Cardiac septum (tissue), 1 donor: Measurements from ENCODE around the gene KIAA1328. TPM values are rescaled to one million over a fixed set of nuclear protein-coding genes. Genes with fewer than 3 reads are reported as not detected.
A peak's percentile ranks its signal among the peaks of the same experiment; 100 is the strongest.

Experiments
- DNase-seq: peaks from one replicate; pipeline ENCODE4 v3.0.0-alpha.2; 2020; ENCODE audit warnings: low spot score
- intact Hi-C: fragments of 100-400 bp; cut with DNase I; formaldehyde crosslinking; loops from one replicate; pipeline ENCODE4 v1.14.0; 2022
- total RNA-seq: library from RNA; stranded (reverse); fragmentation: NEBNext Ultra II Directional; extraction: Animal tissue kit (Norgen Biotek cat#: 25700); gene quantifications from one replicate; pipeline ENCODE4 v1.2.1, GENCODE V29; 2021
- donor health status: DM: no; HTN: no; CAD: no.

The KIAA1328 gene
- total RNA-seq, 1 donor from 2014 or later: 4.8 TPM

GRCh38 chr18:37242826-37243560 is 414.1 kb downstream of the KIAA1328 start:
- intact Hi-C loops: no loop called here
- DNase-seq: no peak

DNA sequence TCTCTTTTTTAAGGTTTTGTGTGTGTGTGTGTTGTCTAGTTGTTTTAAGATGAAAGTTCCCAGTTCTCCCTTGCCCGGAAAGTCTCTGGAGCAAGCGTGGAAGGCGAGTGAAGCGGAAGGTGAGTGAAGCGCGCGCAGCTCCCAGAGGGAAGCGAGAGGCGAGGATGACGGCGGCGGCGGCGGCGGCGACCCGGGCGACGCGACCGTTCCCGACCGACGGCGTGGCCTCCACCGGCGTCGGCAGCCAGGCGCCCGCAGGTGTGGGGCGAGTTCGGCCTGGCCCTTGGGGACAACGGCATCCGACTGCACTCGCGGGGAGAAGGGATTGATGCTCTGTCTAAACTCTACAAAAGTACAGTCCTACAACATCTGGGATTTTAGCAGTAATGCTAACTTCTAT is 414.8 kb downstream of the KIAA1328 start:
- no peak for DNase-seq
- intact Hi-C loops: no loop called here

DNA sequence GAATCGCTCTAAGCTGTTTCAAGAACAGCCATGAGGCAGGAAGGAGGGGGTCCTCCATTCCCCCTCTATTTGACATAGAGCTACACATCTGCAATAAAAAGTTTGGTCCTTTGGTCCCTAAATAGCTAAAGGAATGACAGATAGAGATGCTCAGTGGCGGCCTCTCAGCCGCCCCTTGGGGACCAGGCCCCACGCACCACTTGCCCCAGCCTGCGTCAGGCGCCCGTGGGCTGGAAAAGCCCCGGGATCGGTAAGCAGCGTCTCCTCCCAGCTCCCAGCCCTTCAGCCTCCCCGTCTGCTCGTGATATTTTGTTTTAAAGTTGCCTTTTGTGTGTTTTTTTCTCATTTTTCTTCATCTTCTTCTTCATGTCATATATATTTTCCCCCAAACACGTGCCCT is 415.7 kb downstream of the KIAA1328 start:
- intact Hi-C loops: no loop called here
- DNase-seq: no peak

GRCh38 chr18:37246779-37247340 is 417.9 kb downstream of the KIAA1328 start:
- no peak for DNase-seq

DNA sequence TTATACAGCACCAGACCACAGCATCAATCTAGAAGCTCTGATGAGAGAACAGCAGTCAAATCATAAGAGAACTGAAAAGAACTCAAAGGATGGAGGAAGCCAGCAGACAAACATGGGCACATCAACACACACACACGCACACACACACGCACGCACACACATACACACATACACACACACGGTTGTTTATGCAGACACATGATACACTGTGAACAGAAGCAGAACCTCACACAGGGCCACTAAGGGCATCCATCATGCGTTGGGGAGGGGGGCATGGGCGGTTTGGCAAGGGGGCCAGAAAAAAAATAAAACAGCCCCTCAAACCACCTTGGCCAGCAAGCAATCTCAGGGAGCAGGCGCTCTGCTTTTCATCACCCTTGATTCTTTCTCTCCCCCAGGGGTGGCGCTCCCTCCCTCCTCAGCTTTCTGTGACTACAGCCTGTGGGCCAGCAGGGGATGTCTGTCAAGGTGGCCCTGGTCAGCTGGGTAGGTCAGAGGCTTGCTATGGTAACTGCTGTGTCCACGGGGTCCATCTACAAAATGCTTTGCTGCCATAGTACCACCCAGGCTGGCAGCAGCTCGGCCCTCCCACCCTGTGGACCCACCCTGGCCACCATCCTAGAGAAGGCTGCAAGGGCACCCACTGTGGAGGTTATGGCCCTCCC is 418.7 kb downstream of the KIAA1328 start:
- peak; percentile 54 for DNase-seq
- intact Hi-C loops: no loop called here

More at GRCh38 chr18:37246779-37247340, 417.9 kb downstream of the KIAA1328 start:
- intact Hi-C loops: no loop called here

GRCh38 chr18:37248281-37248680 is 419.4 kb downstream of the KIAA1328 start:
- intact Hi-C loops: no loop called here
- peak; percentile 26 for DNase-seq

DNA sequence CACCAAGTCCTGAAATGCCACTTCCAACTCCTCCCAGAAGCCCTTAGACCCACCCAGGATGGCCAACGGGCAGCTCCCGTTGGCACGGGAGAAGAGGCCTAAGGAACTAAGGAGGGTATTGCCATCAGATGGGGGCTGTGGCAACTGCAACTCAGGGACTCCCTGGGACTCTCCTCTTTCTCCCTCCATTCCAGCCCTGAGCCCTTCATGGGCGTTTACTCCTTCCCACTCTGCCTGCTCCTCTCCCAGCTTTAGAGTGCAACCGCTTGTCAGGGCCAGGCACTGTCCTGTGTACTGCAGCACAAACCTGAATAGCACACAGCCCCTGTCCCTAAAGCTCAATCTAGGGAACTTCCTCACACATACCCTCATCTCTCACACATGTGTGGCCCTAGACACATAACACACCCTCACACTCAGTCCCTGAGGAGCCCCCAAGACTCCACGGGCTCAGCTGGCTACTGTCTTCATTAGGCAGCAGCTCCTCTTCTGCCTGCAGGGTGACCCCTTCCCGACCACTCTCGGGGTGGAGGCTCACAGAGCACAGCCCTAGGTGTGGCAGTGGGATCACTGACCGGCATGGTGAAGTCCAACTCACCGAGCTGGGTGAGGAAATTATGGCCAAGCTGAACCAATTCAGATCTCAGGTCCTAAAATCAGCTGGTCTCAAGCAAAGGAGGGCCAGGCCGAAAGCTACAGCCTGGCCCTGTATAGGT is 420.4 kb downstream of the KIAA1328 start:
- DNase-seq: peak; percentile 15
- intact Hi-C loops: no loop called here

DNA sequence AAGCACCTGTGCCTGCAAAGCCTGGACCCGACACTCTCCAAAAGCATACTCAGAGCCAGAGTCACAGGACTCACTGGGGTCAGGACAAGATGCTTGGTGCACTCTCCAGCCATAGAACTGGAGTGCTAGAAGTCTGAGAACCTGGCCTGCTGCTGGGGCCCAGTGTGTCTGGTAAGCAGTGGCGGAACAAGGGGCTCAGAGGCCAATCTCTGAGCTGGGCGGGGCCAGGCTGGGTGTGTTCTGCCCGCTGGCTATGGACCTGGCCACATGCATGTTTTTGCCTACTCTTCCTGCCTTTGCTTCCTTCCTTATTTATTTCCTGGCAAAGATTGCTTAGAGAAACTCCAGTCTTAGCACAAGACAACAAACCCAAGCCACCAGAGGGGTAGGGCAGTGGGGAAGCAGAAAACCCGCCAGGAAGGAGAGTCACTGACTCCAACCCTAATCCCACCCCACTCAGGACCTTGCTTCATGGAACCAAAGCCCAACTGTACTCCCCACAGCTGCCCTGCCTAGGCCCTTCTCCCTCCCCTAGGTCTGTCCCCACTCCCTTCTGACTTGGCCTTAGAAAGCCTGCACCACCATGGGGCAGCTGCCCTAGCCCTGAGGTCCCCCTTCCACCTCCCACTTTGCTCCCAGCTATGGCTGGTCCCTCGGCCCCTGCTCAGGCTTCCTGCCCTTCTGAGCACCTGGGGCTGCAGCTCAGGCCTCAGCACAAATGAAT is 421.1 kb downstream of the KIAA1328 start:
- intact Hi-C loops: no loop called here
- peak; percentile 17 for DNase-seq

- intact Hi-C loops: no loop called here
- DNase-seq: peak; percentile 58
These were observed 422.8 kb downstream of the KIAA1328 start for GRCh38 chr18:37251679-37252078.

GRCh38 chr18:37252342-37252741 is 423.4 kb downstream of the KIAA1328 start:
- peak; percentile 55 for DNase-seq
- intact Hi-C loops: no loop called here

DNA sequence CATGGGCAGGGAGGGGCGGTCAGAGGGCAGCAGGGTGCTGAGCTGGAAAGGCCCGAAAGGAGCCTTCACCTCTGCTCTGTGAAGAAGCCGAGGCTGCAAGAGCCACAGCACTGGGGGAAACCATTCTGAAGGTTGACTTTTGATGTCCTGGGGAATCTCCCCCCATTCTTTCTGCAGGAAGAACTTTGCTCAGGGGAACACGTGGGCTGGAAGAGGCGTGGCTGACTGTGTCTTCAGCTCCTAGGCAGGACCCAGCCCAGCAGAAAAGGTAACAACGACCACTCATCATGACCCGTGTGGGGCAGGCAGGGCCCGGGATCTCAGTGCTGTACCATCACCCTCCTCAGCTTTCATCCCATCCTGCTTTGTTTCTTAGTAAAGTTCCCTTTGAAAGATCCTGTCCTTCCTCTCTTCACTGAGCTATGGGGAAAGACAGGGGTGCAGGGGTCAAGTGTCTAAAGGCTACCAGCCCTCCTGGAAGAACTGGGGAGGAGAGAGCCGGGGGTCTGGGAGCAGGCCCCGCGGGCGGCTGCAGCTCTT is 424.0 kb downstream of the KIAA1328 start:
- intact Hi-C loops: no loop called here
- no peak for DNase-seq

DNA sequence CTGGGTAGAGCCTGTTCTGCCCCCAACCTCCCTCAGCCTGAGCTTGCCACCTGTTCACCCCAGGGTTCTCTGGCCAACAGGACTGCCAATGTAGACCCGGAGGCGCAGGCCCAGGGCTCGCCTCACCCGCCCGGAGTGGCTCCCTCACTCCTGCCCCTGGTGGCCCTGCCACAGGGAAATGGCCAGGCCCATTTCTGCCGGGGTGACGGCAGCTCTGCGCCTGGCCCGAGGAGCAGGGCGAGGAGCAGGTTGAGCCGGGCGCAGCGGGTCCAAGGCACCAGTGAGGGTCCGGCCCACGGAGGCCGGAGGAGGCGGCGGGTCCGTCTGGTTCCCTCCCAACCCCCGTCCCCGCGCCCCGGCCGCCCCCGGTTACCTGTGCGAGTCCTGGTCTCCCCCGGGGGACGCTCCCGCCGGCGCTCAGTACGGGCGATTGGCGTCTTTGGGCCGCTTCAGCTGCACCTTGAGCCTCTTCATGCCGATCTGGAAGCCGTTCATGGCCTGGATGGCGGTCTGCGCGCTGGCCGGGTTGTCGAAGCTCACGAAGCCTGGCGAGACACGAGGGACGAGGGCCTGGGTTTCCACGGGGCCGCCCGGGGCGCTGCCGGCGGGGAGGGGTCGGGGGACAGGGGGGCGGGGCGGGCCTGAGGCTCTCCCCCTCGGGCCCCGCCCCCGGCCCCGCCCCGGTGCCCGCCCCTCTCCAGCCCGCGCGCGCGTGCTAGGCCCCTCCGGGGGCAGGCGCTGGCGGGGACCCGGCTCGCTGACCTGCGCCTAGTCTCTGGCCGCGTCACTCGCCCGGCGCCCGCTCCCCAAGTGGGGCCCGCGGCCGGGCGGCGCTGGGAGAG is 424.7 kb downstream of the KIAA1328 start:
- DNase-seq: no peak
- intact Hi-C loops: no loop called here

DNA sequence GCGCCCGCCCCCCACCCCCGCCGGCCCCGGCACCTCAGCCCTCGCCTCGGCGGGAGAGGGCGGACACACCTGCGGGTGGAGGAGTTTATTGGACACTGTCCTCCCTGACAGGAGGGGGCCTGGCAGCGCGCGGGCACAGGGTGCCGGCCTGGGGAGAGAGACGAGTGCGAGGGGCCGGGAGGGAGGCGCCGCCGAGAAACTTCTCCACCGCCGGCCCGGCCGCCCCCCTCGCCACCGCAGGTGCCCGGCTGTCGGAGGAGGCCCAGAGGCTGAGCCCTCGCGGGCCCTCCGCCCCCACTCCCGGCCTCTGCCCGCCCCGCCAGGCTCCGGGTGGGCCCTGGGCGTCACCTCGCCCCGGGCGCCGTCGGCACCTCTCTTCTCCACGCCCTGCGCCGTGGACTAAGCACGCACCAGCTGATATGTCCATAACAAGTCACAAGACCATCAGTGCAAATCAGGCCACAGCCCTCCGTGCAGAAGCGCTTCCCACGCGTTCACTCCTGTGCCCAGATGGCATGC is 425.4 kb downstream of the KIAA1328 start:
- intact Hi-C loops: no loop called here
- no peak for DNase-seq

DNA sequence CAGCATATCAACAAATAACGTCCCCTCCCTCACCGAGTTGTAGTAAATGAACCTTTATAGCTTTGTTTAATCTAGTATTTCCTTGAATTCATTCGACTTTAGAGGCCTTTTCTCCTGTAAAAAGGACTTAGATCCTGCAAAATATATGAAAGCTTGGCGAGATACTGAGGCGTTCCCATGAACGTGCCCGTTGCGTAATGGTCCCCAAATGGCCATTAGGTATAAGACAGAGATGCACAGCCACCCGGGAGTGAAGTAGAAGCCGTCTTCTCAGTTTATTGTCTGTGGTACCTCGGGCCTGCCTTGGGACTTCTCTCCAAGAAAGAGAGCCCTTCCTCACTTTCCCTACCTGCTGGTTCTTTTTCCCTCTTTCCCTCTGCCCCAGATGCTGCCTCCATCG is 426.0 kb downstream of the KIAA1328 start:
- DNase-seq: no peak
- intact Hi-C loops: no loop called here

DNA sequence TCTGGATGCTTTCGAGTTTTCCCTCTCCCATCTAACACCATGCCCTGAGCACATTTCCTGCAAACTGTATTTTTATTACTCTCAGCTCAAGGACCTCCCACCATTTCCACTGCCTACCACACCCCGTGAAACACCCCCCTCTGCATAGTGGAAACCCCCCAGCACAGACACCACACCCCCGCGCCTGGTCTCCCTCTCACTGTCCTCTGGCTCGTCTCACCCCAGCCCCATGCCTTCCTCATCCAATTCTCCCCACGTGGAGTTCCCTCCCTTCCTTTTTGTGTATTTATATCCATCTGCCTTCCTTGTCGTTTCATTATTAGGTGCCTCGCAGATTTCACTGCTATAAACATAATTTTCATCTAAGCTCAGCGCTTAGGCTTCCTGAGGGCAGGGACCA is 429.2 kb downstream of the KIAA1328 start:
- DNase-seq: no peak
- intact Hi-C loops: no loop called here

DNA sequence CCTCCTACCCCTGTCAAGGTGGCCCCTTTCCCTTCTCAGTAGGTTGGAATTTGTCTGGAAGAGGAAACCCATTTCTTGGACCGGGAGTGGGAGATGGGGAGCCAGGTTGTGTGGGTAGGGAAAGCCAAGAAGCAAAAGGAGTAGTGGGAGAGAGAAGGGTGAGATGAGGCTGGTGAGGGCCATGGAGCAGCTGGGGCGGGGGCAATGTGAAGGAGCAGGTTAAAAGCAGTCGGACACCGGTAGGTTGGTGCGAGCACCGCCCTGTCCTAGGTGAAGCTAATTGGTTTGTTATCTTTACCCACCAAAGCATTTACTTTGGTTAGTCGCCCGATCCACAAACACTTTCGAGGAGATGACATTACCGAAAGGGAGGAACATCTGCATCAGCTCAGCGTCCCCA is 429.9 kb downstream of the KIAA1328 start:
- intact Hi-C loops: no loop called here
- DNase-seq: no peak

DNA sequence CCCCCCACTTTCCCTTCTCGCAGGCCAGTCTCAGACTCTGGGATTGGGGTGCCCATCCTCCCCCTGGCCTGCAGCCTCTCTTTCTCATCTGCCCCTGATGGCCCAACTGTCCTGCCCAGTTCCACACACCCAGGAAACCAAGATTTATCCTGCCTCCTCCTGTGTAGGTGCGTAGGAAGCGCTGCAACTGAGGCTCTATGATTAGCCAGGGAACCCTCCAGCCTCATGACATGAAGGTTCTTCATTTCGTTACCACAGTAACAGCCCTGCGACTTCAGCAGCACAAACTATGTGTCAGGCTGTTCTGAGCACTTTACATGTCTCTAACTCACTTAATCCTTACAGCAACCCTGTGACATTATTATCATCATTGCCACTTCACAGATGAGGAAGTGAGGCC is 430.8 kb downstream of the KIAA1328 start:
- intact Hi-C loops: no loop called here
- DNase-seq: no peak

DNA sequence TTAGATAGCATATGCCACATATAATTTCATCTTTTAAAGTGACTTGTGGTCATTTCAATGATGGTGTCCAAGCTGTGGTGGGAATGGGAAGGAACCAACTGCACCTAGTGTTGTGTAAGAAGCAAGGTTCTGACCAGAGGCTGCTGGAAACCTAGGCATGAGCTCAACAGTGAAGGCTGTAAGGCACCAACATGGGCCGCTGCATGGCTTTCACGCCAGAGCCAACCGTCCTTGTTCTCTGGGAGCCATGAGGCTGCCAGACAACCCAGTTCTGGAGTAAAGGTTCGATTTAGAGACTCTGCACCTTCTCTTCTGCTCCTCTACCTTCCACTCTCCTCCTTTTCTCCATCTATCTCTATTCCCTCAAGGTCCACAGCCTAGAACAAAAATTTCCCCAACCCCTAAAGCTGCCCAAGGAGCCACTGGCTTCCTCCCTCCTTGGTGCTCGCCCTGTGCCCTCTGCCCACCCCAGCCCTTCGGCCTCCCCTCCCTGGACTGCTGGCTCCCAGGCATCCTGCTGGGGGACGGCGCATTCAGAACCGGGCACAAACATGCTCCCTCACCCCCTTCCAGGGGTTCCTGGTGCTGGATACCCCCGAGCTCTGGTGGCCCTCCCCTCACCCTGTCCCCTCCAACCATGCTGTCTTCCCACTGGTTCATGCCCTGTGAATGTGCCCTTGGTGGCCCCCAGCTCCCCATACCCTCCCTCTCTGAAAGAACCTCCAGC is 431.6 kb downstream of the KIAA1328 start:
- intact Hi-C loops: no loop called here
- no peak for DNase-seq
